Measurements from ENCODE around the gene UTP25.

DNA sequence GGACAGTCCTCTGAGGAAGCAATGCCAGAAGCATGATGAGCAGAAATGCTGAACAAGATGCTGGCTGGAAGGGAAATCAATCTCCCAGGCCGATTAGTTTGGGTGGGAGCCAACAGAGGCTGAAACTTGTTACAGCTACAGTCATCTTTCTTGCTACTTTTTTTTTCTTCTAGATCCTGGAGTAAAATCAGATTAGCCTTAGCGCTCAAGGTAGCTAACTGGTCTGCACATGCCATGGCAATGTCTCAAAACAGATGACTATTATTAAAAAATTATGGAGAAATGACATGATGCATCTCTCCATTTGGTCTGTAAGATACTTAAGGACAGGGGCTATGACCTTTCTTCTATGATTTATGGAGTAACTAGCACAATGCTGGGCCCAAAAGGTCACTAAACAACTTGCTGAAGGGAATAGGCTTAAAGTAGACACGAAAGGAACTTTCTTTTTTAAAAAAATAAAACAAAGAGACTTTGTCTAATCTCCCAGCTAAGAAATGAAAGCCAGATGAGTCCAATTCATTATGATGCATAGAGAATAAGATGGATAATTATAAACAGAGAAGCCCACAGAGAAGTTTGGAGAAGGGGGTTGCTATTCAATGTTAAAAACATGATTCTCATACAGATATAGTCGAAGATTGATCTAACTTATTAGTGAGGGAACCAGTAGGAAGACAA lies 42.5 kb downstream of the UTP25 start:
- TF ChIP-seq JUND (IDR thresholded peaks at IDR 0.05) (no peak), EZH2 (IDR thresholded peaks at IDR 0.05) (no peak), POLR2A (IDR thresholded peaks at IDR 0.05; ENCODE audit: borderline replicate concordance, extremely low read depth, insufficient read depth, insufficient read length) (no peak)
